NCI-H128 (cell line): Measurements from ENCODE around the gene CHAF1B.
"Not testable (repeated sequence)": the region's sequence is repeated elsewhere in the genome, so short reads cannot be mapped to it uniquely, and the experiment has no call there.

ENCODE experiments used
- DNase-seq: peaks from one replicate; lab custom pipeline; 2025; ENCODE audit not compliant: unreplicated experiment; lab: John Stamatoyannopoulos, UW

CHAF1B gene

DNA sequence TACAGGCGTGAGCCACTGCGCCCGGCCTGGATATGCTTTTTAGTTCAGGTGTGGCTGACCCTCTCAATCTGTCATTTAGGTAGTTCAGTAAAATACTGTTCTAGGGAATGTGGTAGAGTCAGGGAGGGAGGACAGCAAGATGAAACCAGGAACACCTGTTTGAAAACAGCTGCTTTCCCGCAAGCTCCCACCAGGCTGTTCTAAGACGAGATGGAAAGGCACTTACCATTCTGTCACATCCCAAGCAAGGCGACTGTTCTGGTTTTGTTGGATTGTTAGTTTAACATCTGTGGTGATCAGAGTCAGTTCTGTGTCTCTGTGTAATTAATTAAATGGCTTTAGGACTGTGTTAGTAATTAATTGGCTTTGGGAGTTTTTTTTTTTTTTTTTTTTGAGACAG lies 2.9 kb downstream of the CHAF1B start:
- no peak for DNase-seq

DNA sequence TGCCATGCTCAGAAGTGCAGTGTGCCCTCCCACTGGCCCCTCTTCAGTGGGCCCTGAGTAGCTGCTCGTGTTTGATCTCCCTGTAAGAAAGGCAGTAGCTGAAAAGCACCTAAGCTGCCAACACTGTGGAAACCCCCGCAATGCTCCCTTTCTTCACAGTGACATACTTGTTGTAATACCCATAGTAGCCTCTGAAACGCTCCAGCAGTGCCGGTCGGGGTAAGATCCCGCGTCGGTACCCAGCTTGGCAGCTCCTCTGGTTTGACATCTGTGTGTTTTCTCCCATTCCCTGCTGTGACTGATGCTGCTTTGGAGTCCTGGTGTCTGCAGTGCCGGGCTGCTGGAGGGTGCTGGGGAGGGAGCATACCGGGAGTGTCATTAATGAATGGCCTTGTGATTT lies 3.6 kb downstream of the CHAF1B start:
- no peak for DNase-seq

DNA sequence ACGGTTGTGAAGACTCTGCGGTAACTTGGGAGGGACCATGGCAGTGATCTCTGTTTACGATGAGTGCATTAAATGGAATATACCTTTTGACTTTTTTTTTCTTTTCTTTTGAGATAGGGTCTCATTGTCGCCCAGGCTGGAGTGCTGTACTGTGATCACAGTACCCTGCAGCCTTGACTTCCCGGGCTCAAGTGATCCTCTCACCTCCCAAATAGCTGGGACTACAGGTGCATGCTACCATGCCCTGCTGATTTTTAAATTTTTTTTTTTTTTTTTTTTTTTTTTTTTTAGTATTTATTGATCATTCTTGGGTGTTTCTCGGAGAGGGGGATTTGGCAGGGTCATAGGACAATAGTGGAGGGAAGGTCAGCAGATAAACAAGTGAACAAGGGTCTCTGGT lies 6.5 kb downstream of the CHAF1B start:
- DNase-seq = not testable (repeated sequence)

- DNase-seq = no peak
These were observed 10.3 kb downstream of the CHAF1B start for GRCh38 chr21:36395353-36396111.

DNA sequence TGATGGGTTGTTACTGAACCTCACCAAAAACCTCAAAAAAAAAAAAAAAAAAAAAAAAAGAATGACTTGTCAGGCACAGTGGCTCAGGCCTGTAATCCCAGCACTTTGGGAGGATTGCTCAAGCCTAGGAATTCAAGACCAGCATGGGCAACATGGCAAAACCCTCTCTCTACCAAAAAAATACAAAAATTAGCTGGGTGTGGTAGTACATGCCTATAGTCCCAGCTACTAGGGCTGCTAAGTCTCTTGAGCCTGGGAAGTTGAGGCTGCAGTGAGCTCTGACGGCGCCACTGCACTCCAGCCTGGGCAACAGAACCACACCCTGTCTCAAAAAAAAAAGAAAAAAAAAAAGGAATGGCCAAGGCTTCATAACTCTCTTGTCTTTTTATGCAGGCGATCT lies 11.1 kb downstream of the CHAF1B start:
- DNase-seq = no peak

- no peak for DNase-seq
These were observed 11.8 kb downstream of the CHAF1B start for GRCh38 chr21:36396971-36397370.

- no peak for DNase-seq
These were observed 12.4 kb downstream of the CHAF1B start for GRCh38 chr21:36397606-36398005.

DNA sequence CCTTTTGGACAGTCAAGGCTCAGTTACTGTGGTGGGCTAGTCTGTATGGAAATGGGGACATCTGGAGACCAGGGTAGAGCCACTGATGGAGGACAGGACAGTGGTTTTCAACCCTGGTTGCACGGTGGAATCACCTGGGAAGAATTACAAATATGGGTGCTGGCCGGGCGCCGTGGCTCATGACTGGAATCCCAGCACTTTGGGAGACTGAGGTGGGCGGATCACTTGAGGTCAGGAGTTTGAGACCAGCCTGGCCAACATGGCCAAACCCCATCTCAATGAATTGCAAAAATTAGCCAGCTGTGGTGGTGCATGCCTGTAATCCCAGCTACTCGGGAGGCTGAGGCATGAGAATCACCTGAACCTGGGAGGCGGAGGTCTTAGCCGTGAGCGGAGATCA lies 14.5 kb downstream of the CHAF1B start:
- DNase-seq = not testable (repeated sequence)

GRCh38 chr21:36400719-36401118 lies 15.5 kb downstream of the CHAF1B start:
- no peak for DNase-seq

DNA sequence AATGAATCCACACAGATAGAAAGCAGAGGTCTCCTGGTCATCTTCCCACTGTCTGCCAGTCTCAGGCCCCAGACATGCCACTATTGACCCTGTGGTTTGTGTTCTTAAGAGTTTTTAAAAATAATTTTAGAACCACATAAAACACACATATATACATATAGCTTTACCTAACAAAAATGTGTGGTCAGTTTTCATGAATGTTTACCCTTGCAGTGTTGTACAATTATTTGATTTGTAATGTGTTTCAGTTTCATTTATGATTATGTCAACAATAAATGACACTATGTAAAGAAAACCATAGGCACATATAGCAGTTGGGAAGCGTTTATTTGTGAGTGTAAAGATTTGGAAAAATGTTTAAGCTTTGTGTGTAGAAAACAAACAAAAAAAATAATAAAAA lies 17.1 kb downstream of the CHAF1B start:
- DNase-seq = no peak

DNA sequence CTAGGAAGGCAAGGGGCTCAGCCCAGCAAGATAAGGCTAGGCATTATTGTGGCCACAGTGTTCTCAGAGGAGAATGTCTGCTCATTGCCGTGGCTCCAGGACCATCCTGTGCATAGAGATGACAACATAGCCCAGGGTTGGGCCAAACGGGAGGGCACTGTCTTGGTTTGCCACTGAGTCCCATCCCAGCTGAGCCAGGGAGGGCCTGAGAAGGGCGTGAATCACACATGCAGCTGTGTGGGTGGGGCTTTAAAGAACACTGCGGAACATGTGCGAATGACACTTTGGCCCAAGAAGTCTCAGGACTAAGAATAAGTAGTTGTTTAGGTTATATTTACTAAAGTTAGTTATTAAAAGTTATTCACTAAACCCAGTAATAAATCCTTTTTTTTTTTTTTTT lies 18.5 kb downstream of the CHAF1B start:
- no peak for DNase-seq

DNA sequence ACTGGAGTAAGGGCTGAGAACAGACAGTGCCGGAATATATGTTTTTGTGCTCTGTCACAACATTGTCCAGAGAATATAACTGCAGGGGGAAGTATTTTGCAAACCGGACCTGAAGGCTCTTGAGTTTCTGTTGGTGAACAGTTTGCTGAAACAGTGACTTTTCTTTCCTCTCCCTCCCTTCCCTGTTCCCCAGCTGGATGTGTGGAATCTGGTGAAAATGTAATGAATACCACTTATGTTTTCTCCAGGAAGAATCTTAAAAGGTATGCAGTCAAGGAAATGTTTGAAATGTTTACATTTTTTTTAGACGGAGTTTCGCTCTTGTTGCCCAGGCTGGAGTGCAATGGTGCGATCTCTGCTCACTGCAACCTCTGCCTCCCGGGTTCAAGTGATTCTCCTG lies 23.4 kb downstream of the CHAF1B start:
- no peak for DNase-seq

DNA sequence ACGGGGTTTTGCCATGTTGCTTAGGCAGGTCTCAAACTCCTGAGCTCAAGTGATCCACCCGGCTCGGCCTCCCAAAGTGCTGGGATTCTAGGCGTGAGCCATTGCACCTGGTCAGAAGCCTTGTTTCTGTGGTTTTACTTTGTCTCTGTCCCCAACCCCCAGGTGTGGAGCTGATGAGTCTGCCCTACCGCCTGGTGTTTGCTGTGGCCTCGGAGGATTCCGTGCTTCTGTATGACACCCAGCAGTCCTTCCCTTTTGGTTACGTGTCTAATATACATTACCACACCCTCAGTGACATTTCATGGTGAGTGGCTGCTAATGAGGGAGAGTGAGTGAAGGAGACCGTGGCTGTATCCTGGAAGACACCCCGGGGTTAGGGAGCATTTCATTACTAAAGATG lies 26.1 kb downstream of the CHAF1B start:
- DNase-seq = no peak

- DNase-seq = no peak
These were observed 27.7 kb downstream of the CHAF1B start for GRCh38 chr21:36412916-36413315.

DNA sequence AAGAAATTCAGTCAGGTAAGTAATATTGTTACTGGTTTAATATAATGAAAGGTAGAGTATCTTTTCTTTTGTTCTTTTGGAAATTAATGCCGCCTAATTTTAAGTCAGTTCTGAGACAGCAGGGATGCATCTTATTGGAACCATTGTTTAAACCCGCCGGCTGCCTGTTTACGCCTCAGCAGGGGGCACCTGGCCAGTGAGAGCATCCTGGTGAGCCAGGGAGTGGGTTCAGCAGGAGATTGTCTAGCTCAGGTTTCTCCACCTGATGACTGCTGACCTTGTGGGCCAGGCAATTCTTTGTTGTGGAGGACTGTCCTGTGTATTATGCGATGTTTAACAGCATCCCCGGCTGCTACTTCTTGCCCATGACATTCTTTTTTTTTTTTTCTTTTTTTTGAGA lies 30.2 kb downstream of the CHAF1B start:
- no peak for DNase-seq

- DNase-seq = no peak
These were observed 34.0 kb downstream of the CHAF1B start for GRCh38 chr21:36419241-36419640.

DNA sequence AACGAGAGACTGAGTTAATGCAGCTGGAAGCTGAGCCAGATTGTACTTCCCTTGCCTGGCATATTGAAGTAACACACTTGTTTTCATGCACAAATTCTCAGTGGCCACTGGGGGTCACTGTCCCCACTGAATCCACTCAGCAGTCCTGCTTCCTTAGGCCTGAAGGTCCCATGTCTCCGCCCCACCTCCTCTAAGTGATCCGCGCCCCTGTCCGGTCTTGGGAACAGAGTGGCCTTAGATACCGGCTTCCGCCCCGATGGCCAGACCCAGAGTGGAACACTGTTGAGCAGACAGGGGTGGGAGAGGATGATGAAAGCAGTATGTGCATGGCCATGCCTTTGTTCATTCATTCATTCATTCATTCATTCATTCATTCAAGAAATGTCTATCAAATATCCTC lies 34.8 kb downstream of the CHAF1B start:
- DNase-seq = peak; percentile 15

DNA sequence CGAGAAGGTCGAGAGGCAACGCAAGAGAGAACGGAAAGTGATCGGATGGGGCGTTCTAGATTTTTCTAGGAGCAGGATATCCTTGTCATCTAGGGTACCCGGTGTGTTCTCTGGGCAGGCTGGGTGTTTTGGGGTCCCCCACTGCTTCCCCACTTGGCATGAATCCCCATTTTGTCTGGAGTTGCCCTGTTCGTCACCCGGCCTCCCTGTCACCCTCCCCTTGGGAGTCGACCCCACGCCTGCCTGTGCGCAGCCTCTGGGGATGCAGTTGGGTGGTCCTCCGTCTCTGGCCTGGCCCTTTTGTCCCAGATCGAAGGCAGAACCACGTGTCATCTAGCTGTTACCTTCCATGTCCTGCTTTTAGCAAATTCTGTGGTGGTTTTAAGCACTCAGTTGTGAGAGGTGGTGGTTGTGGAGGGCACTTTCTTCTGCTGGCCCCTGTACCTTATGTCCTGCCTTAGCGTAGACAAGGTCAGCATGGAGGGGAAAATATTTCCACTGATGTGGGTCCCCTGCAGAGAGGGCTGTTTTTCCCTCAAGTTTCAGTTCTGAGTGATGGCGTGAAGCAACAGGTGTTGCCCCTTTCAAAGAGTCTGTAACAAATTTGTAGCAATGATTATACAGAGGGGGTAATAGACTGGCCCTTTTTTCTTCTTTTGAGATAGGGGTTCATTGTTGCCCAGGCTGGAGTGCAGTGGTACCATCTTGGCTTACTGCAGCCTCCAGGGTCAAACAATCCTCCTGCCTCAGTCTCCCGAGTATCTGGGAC lies 35.6 kb downstream of the CHAF1B start:
- DNase-seq = no peak

GRCh38 chr21:36422279-36423098 lies 37.3 kb downstream of the CHAF1B start:
- DNase-seq = no peak

DNA sequence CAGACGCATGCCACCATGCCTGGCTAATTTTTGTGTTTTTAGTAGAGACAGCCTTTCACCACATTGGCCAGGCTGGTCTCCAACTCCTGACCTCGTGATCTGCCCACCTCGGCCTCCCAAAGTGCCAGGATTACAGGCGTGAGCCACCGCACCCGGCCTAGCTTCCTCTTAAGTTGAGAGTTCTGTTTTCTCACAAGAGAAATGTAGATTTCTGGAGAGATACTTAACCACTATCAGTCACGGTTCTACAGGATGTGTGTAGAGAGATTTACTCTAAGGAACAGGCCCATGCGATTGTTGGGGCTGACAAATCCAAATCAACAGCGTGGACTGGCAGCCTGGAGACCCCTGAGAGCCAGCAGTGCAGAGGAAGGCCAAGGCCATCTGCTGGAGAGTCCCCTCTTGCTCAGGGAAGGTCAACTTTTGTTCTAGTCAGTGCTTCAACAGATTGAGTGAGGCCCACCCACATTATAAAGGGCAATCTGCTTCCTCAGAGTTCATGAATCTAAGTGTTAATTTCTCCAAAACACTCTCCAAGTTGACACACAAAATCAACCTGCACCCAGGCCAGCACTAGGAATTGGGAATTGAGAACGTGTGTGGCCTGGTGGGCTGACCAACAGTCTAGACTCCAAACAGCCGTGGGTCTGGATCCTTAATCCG lies 38.7 kb downstream of the CHAF1B start:
- DNase-seq = no peak

DNA sequence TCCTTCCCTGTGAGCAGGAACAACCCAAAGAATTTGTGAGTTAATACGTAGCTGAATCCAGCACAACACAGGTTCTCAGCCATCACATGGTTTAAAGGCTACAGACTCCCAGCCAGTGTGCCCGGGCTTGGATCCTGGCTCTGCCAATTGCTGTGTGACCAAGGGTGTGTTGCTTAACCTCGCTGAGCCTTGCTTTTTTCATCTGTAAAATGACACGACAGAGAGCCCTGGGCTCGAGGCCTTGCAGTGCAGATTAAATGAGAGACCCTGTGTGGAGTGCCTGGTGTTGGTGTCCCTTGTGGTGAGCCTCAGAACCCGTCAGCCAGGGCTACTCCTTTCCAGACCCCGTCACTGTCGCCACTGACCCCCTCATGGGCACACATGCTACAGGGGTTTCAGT lies 39.4 kb downstream of the CHAF1B start:
- DNase-seq = no peak
